C4-2B (cell line): ENCODE results near the gene ARHGAP35.

ENCODE experiments used
- CTCF ChIP-seq: fragments of 450-650 bp; conservative IDR thresholded peaks from 2 replicates; pipeline ENCODE4 v1.5.1; 2017; ENCODE audit warnings: mild to moderate bottlenecking
- ZFX ChIP-seq: fragments of 450-650 bp; IDR thresholded peaks from 2 replicates; pipeline ENCODE4 v1.6.1; 2017

GRCh38 chr19:46907880-46908279 lies 47.1 kb downstream of the ARHGAP35 start:
- TF ChIP-seq CTCF (no peak), ZFX (no peak)
